ENCODE results near the gene CCDC34.

CCDC34 gene

DNA sequence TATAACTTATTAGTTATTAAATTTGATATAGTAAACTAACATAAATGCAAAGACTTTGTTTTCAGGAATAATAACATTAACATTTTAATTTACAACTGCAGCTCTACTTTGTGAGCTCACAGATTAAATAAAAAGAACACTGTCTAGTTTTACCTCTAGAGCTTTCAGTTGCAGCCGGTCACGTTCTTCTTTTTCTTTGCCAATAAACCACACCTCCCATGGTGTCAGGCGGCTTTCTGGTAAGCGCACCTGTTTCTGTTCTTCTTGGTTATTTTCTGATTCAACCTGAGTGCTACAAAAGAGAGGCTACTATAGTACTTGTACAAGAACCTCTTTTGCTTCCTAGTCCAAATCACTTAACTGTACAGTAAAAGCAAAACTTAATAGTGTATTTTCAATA, 5.8 kb downstream of the CCDC34 start:
- no peaks in the 10 kb centered on the region for H3K9me3 ChIP-seq (ENCODE audit: low read length)
- no peak for TF ChIP-seq EZH2 (IDR thresholded peaks at IDR 0.05; ENCODE audit: borderline replicate concordance, low read length)
- no peak for TF ChIP-seq CTCF (IDR thresholded peaks at IDR 0.05; ENCODE audit: low read length)
- no peaks in the 10 kb centered on the region for H3K27me3 ChIP-seq (ENCODE audit: insufficient read depth, low read length)
- H4K20me1 ChIP-seq (ENCODE audit: insufficient read depth, low read length): no peaks in the 10 kb centered on the region
- H3K9ac ChIP-seq (ENCODE audit: low read length): no peak overlapping the region
- H3K27ac ChIP-seq (ENCODE audit: low read depth, low read length, poor library complexity, severe bottlenecking): no peak overlapping the region
- H3K36me3 ChIP-seq (ENCODE audit: insufficient read depth, low read length): 0 out of 2 replicates have a peak, but pooled peaks cover 5% of the 10 kb centered on the region
- no peaks in the 10 kb centered on the region for H3F3A ChIP-seq (ENCODE audit: insufficient read depth, low read length)
- H3K4me1 ChIP-seq (ENCODE audit: insufficient read depth, low read length, severe bottlenecking): peaks cover 39% of the 10 kb centered on the region
- no peak overlapping the region for H2AFZ ChIP-seq (ENCODE audit: low read length)
- no peak overlapping the region for H3K4me2 ChIP-seq (ENCODE audit: low read length)
- no peak overlapping the region for H3K4me3 ChIP-seq (ENCODE audit: low read depth, low read length, poor library complexity, severe bottlenecking)
- H3K9me2 ChIP-seq (ENCODE audit: low read depth, low read length): no peaks in the 10 kb centered on the region
- H3K79me2 ChIP-seq (ENCODE audit: insufficient read depth, low read length): no peaks in the 10 kb centered on the region

- H3K9ac ChIP-seq (ENCODE audit: low read length): no peak overlapping the region
- no peak overlapping the region for H3K4me2 ChIP-seq (ENCODE audit: low read length)
These were observed 6.3 kb downstream of the CCDC34 start for GRCh38 chr11:27356624-27357222.

GRCh38 chr11:27355575-27356104, 7.4 kb downstream of the CCDC34 start:
- no peak overlapping the region for H3K4me2 ChIP-seq (ENCODE audit: low read length)
- H3K36me3 ChIP-seq (ENCODE audit: insufficient read depth, low read length): 0 out of 2 replicates have a peak, but pooled peaks cover 5% of the 10 kb centered on the region
- no peaks in the 10 kb centered on the region for H4K20me1 ChIP-seq (ENCODE audit: insufficient read depth, low read length)
- no peaks in the 10 kb centered on the region for H3K79me2 ChIP-seq (ENCODE audit: insufficient read depth, low read length)
- no peaks in the 10 kb centered on the region for H3K9me2 ChIP-seq (ENCODE audit: low read depth, low read length)
- no peaks in the 10 kb centered on the region for H3F3A ChIP-seq (ENCODE audit: insufficient read depth, low read length)
- no peak overlapping the region for H3K4me3 ChIP-seq (ENCODE audit: low read depth, low read length, poor library complexity, severe bottlenecking)
- no peaks in the 10 kb centered on the region for H3K9me3 ChIP-seq (ENCODE audit: low read length)
- H3K27me3 ChIP-seq (ENCODE audit: insufficient read depth, low read length): no peaks in the 10 kb centered on the region
- H3K9ac ChIP-seq (ENCODE audit: low read length): no peak overlapping the region
- no peak overlapping the region for H3K27ac ChIP-seq (ENCODE audit: low read depth, low read length, poor library complexity, severe bottlenecking)
- no peak for TF ChIP-seq CTCF (IDR thresholded peaks at IDR 0.05; ENCODE audit: low read length)
- TF ChIP-seq EZH2 (IDR thresholded peaks at IDR 0.05; ENCODE audit: borderline replicate concordance, low read length): no peak
- H2AFZ ChIP-seq (ENCODE audit: low read length): no peak overlapping the region
- H3K4me1 ChIP-seq (ENCODE audit: insufficient read depth, low read length, severe bottlenecking): peaks cover 26% of the 10 kb centered on the region

More at GRCh38 chr11:27356624-27357222, 6.3 kb downstream of the CCDC34 start:
- no peaks in the 10 kb centered on the region for H4K20me1 ChIP-seq (ENCODE audit: insufficient read depth, low read length)
- H3K9me2 ChIP-seq (ENCODE audit: low read depth, low read length): no peaks in the 10 kb centered on the region
- no peak overlapping the region for H3K4me3 ChIP-seq (ENCODE audit: low read depth, low read length, poor library complexity, severe bottlenecking)
- no peak for TF ChIP-seq EZH2 (IDR thresholded peaks at IDR 0.05; ENCODE audit: borderline replicate concordance, low read length)
- TF ChIP-seq CTCF (IDR thresholded peaks at IDR 0.05; ENCODE audit: low read length): no peak
- H3K4me1 ChIP-seq (ENCODE audit: insufficient read depth, low read length, severe bottlenecking): peaks cover 34% of the 10 kb centered on the region
- no peaks in the 10 kb centered on the region for H3K79me2 ChIP-seq (ENCODE audit: insufficient read depth, low read length)
- no peak overlapping the region for H3K27ac ChIP-seq (ENCODE audit: low read depth, low read length, poor library complexity, severe bottlenecking)
- H3K36me3 ChIP-seq (ENCODE audit: insufficient read depth, low read length): 0 out of 2 replicates have a peak, but pooled peaks cover 5% of the 10 kb centered on the region
- no peaks in the 10 kb centered on the region for H3F3A ChIP-seq (ENCODE audit: insufficient read depth, low read length)
- no peak overlapping the region for H2AFZ ChIP-seq (ENCODE audit: low read length)
- no peaks in the 10 kb centered on the region for H3K9me3 ChIP-seq (ENCODE audit: low read length)
- H3K27me3 ChIP-seq (ENCODE audit: insufficient read depth, low read length): no peaks in the 10 kb centered on the region

Data from OCI-LY1 (cell line).